ENCODE data around the gene FOXB2.
"Not testable (repeated sequence)": the region's sequence is repeated elsewhere in the genome, so short reads cannot be mapped to it uniquely, and the experiment has no call there.

The FOXB2 gene

GRCh38 chr9:77019236-77019925, at the start of gene FOXB2:
Gene FOXB2 (plus strand): TSS chr9:77019655. CDS start chr9:77019655, 0 bp downstream.
- H3K9me3 Mint-ChIP-seq = no peaks in the 10 kb centered on the region
- H3K4me3 Mint-ChIP-seq = peak within 1 kb of the TSS; percentile 80
- no peak for TF ChIP-seq CTCF (IDR thresholded peaks at IDR 0.05)
- H3K27me3 Mint-ChIP-seq (ENCODE audit: low read depth, poor library complexity) = peaks cover 100% of the 10 kb centered on the region
- H3K27ac Mint-ChIP-seq = no peak within 1 kb of the TSS
- peak; percentile 19 for DNase-seq
- peaks cover 58% of the 10 kb centered on the region for H3K4me1 Mint-ChIP-seq
- H3K36me3 Mint-ChIP-seq (ENCODE audit: low read depth) = no peaks in the 10 kb centered on the region

- Mint-ChIP-seq H3K27ac (no peak overlapping the region), H3K27me3 (ENCODE audit: low read depth, poor library complexity) (peaks cover 9% of the 10 kb centered on the region), H3K4me1 (no peaks in the 10 kb centered on the region), H3K36me3 (ENCODE audit: low read depth) (no peaks in the 10 kb centered on the region), H3K4me3 (no peak overlapping the region), H3K9me3 (peaks cover 18% of the 10 kb centered on the region)
- no peak for TF ChIP-seq CTCF (IDR thresholded peaks at IDR 0.05)
- DNase-seq = no peak
Observed at GRCh38 chr9:76969716-76970115, 49.7 kb upstream of the FOXB2 start.

- H3K4me1 Mint-ChIP-seq; H3K27me3 Mint-ChIP-seq (ENCODE audit: low read depth, poor library complexity); H3K27ac Mint-ChIP-seq; DNase-seq; H3K4me3 Mint-ChIP-seq; H3K9me3 Mint-ChIP-seq; H3K36me3 Mint-ChIP-seq (ENCODE audit: low read depth): not testable (repeated sequence)
Observed at GRCh38 chr9:76978831-76979230, 40.6 kb upstream of the FOXB2 start.

- Mint-ChIP-seq H3K4me3 (no peak overlapping the region), H3K4me1 (no peaks in the 10 kb centered on the region), H3K9me3 (peaks cover 3% of the 10 kb centered on the region), H3K27me3 (ENCODE audit: low read depth, poor library complexity) (peaks cover 7% of the 10 kb centered on the region), H3K36me3 (ENCODE audit: low read depth) (no peaks in the 10 kb centered on the region), H3K27ac (no peak overlapping the region)
- TF ChIP-seq CTCF (IDR thresholded peaks at IDR 0.05) = no peak
- no peak for DNase-seq
Observed at GRCh38 chr9:76980566-76980965, 38.9 kb upstream of the FOXB2 start.

GRCh38 chr9:76984486-76984885, 35.0 kb upstream of the FOXB2 start:
- H3K4me3 Mint-ChIP-seq = no peak overlapping the region
- H3K27me3 Mint-ChIP-seq (ENCODE audit: low read depth, poor library complexity) = no peaks in the 10 kb centered on the region
- no peaks in the 10 kb centered on the region for H3K36me3 Mint-ChIP-seq (ENCODE audit: low read depth)
- H3K4me1 Mint-ChIP-seq = peaks cover 3% of the 10 kb centered on the region
- peaks cover under 1% of the 10 kb centered on the region for H3K9me3 Mint-ChIP-seq
- TF ChIP-seq CTCF (IDR thresholded peaks at IDR 0.05) = no peak
- DNase-seq = no peak
- H3K27ac Mint-ChIP-seq = no peak overlapping the region

- no peak for DNase-seq
- no peak overlapping the region for H3K27ac Mint-ChIP-seq
- H3K9me3 Mint-ChIP-seq = no peaks in the 10 kb centered on the region
- H3K4me3 Mint-ChIP-seq = no peak overlapping the region
- no peaks in the 10 kb centered on the region for H3K36me3 Mint-ChIP-seq (ENCODE audit: low read depth)
- TF ChIP-seq CTCF (IDR thresholded peaks at IDR 0.05) = no peak
- H3K27me3 Mint-ChIP-seq (ENCODE audit: low read depth, poor library complexity) = peaks cover under 1% of the 10 kb centered on the region
- peaks cover 7% of the 10 kb centered on the region for H3K4me1 Mint-ChIP-seq
Observed at GRCh38 chr9:76985581-76985980, 33.9 kb upstream of the FOXB2 start.

Measured in nephron progenitor cell (in vitro differentiated cells).